ENCODE results near the gene PNPLA2.

DNA sequence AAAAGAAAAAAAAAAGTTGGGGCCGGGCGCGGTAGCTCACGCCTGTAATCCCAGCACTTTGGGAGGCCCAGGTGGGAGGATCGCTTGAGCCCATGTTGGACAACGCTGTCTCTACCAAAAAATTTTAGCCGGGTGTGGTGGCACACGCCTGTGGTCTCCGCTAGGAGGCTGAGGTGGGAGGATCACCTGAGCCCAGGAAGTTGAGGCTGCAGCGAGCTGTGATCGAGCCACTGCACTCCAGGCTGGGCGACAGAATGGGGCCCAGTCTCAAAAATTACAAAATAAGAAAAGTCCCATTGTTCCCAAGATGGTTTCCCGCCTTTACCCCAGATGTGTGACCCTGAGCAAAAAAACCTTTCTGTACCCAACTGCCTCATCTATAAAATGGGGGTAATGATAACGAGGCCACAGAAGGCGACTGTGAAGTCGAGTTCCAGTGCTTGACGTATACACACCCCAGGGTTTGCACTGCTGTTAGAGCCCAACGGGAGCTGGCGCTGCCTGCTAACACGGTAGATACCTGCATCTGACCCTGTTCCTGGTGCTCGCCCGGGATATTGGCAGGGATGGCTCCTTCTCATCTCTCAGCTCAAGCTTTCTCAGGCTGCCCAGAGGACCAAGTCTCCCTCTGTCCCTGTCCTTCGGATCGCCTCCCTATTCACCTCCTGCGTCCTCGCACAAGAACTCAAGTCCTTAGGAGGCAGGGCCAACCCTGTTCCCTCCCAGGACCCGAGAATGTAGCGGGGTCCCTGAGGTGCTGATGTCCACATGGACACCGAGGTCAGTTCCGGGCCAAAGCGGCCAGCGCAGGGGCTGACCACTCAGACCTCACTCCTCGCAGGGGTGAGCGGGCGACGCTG, 10.1 kb upstream of the PNPLA2 start:
- TF ChIP-seq, protein P1, sequence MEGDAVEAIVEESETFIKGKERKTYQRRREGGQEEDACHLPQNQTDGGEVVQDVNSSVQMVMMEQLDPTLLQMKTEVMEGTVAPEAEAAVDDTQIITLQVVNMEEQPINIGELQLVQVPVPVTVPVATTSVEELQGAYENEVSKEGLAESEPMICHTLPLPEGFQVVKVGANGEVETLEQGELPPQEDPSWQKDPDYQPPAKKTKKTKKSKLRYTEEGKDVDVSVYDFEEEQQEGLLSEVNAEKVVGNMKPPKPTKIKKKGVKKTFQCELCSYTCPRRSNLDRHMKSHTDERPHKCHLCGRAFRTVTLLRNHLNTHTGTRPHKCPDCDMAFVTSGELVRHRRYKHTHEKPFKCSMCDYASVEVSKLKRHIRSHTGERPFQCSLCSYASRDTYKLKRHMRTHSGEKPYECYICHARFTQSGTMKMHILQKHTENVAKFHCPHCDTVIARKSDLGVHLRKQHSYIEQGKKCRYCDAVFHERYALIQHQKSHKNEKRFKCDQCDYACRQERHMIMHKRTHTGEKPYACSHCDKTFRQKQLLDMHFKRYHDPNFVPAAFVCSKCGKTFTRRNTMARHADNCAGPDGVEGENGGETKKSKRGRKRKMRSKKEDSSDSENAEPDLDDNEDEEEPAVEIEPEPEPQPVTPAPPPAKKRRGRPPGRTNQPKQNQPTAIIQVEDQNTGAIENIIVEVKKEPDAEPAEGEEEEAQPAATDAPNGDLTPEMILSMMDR (IDR thresholded peaks at IDR 0.05): no peak
- no peak for TF ChIP-seq POLR2A (IDR thresholded peaks at IDR 0.05)
